Neural crest cell (in vitro differentiated cells): ENCODE data around the gene SEMA5B. TPM values are rescaled to one million over a fixed set of nuclear protein-coding genes. Genes with fewer than 3 reads are reported as not detected.

Experiments used
- DNase-seq: peaks from one replicate; pipeline ENCODE4 v3.0.0; 2021; ENCODE audit warnings: low read depth, mixed read lengths, low spot score
- H3K27ac Mint-ChIP-seq: one replicate; pipeline ENCODE4 v1.8.0; 2021; ENCODE audit warnings: mild to moderate bottlenecking, mixed read lengths; ENCODE audit not compliant: unreplicated experiment
- H3K27me3 Mint-ChIP-seq: 2 replicates; pipeline ENCODE4 v1.8.0; 2021; ENCODE audit warnings: low read depth, mild to moderate bottlenecking, mixed read lengths
- H3K36me3 Mint-ChIP-seq: 2 replicates; pipeline ENCODE4 v1.8.0; 2021; ENCODE audit warnings: low read depth, mild to moderate bottlenecking, mixed read lengths
- H3K4me1 Mint-ChIP-seq: 2 replicates; pipeline ENCODE4 v1.8.0; 2021; ENCODE audit warnings: mixed read lengths
- H3K4me3 Mint-ChIP-seq: one replicate; pipeline ENCODE4 v1.8.0; 2021; ENCODE audit warnings: mild to moderate bottlenecking, mixed read lengths
- H3K9me3 Mint-ChIP-seq: 2 replicates; pipeline ENCODE4 v1.8.0; 2021; ENCODE audit warnings: mixed read lengths
- CTCF ChIP-seq: fragments of 200-600 bp; sonication (generic); conservative IDR thresholded peaks from 2 replicates; pipeline ENCODE4 v1.5.0; 2021; ENCODE audit warnings: antibody characterized with exemption, mild to moderate bottlenecking
- total RNA-seq: library from RNA; stranded (reverse); gene quantifications from 2 replicates; pipeline ENCODE4 v1.2.1, GENCODE V29; 2021

The SEMA5B gene
- total RNA-seq, 1 donor from 2014 or later, result 57.3 TPM

DNA sequence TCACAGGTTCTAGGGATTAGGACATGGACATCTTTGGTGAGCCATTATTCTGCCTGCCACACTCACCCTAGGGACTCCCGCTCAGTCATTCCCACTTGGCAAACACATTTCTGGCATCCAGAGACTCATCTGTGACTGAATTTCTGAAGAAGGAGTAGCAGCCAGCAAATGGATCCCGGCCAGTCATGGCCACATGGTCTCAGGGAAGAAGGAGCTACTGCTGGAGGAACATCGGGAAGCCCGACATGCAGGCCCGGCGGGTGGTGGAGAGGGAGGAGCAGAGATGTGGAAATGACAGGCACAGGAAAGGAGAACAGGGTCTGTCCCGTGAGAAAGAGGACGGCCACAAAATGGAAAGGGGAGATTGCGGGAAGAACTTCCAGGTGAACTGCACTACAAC is 65.4 kb downstream of the SEMA5B start:
- DNase-seq, result no peak
- no peaks in the 10 kb centered on the region for H3K36me3 Mint-ChIP-seq
- H3K27ac Mint-ChIP-seq, result peak overlapping the region; percentile 90
- no peaks in the 10 kb centered on the region for H3K9me3 Mint-ChIP-seq
- no peaks in the 10 kb centered on the region for H3K27me3 Mint-ChIP-seq
- H3K4me3 Mint-ChIP-seq, result no peak overlapping the region
- TF ChIP-seq CTCF, result no peak
- peaks cover 27% of the 10 kb centered on the region for H3K4me1 Mint-ChIP-seq

DNA sequence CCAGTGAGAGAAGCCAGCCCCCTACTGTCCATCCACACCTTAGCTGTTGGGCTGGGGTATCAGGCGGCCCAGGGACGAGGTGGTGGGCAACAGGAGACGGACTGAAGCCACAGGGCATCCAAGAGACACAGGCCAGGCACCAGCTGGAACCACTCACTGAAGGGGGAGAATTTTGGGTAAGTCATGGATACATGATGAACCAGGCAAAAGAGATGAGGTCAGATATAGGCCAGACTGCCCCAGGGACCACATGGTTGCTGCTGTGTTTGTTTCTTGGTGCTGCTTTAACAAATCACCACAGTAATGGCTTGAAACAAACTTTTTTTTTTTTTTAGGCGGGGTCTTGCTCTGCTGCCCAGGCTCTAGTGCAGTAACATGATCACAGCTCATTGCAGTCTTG is 66.4 kb downstream of the SEMA5B start:
- peaks cover 27% of the 10 kb centered on the region for H3K4me1 Mint-ChIP-seq

DNA sequence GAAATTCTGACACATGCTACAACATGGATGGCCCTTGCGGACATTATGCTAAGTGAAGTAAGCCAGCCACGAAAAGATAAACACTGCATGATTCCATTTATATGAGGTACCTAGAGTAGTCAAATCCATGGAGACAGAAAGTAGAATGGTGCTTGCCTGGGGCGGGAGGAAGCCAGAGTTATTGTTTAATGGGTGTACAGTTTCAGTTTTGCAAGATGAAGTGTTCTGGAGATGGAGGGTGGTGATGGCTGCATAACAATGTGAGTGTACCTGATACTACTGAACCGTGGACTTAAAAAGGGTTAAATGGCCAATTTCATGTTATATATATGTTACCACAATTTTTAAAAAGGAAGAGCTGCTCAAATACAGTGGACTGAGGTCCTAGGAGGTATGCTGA is 66.9 kb downstream of the SEMA5B start:
- TF ChIP-seq CTCF, result no peak
- peaks cover 27% of the 10 kb centered on the region for H3K4me1 Mint-ChIP-seq
- no peaks in the 10 kb centered on the region for H3K27me3 Mint-ChIP-seq
- no peaks in the 10 kb centered on the region for H3K36me3 Mint-ChIP-seq
- no peak for DNase-seq
- H3K9me3 Mint-ChIP-seq, result no peaks in the 10 kb centered on the region
- H3K4me3 Mint-ChIP-seq, result no peak overlapping the region
- no peak overlapping the region for H3K27ac Mint-ChIP-seq

More for the DNA sequence above, 66.4 kb downstream of the SEMA5B start:
- Mint-ChIP-seq H3K27ac (no peak overlapping the region), H3K36me3 (no peaks in the 10 kb centered on the region), H3K4me3 (no peak overlapping the region), H3K27me3 (no peaks in the 10 kb centered on the region), H3K9me3 (no peaks in the 10 kb centered on the region)
- no peak for TF ChIP-seq CTCF
- no peak for DNase-seq

- no peak overlapping the region for H3K27ac Mint-ChIP-seq
- H3K27me3 Mint-ChIP-seq, result no peaks in the 10 kb centered on the region
- H3K9me3 Mint-ChIP-seq, result no peaks in the 10 kb centered on the region
- H3K4me1 Mint-ChIP-seq, result peaks cover 16% of the 10 kb centered on the region
- no peak for TF ChIP-seq CTCF
- H3K4me3 Mint-ChIP-seq, result no peak overlapping the region
- DNase-seq, result no peak
- H3K36me3 Mint-ChIP-seq, result no peaks in the 10 kb centered on the region
These were observed 68.2 kb downstream of the SEMA5B start for GRCh38 chr3:122959339-122959738.

- Mint-ChIP-seq H3K27ac (no peak overlapping the region), H3K9me3 (no peaks in the 10 kb centered on the region), H3K27me3 (no peaks in the 10 kb centered on the region), H3K36me3 (no peaks in the 10 kb centered on the region), H3K4me3 (no peak overlapping the region), H3K4me1 (peaks cover 16% of the 10 kb centered on the region)
- no peak for TF ChIP-seq CTCF
- no peak for DNase-seq
These were observed 69.6 kb downstream of the SEMA5B start for GRCh38 chr3:122957707-122958689.
